Peyer's patch (tissue), 4 donors: ENCODE data around the gene RASGRP2.

Experiments
- POLR2A ChIP-seq, 2 donors: fragments of 450-650 bp; IDR thresholded peaks; one replicate each; pipeline ENCODE4 v1.5.1; 2017; ENCODE audit warnings: antibody characterized with exemption in 2 of 2, mild to moderate bottlenecking in 2 of 2, moderate library complexity in 2 of 2
- TF ChIP-seq, protein P1 (sequence below), 6 experiments: fragments of 450-650 bp in 4 of 6; fragments of 200-600 bp in 2 of 6; sonication (generic) in 1 of 6; IDR thresholded peaks; one replicate each; pipeline ENCODE4 v1.5.1; 2017 to 2019; ENCODE audit warnings: antibody characterized with exemption in 6 of 6, mild to moderate bottlenecking in 3 of 6, moderate library complexity in 1 of 6

DNA sequence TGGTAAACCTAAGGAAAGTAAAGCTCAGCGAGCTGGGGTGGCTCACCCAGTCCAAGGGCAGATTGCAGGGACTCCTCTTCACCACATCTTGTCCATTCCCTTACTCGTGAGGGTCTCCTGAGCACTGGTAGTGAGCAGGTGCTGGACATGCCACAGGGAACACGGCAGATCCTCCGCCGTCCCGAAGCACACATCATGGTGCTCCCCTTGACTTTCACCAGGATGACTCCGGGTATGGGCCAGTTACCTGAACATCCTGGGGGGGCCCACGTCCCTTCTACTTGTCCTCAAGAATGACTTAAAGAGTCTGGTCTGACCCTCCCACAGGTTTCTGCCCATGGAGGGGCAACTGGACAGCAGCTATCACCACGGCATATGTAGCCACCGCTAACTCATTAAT lies 42.4 kb upstream of the RASGRP2 start:
- no peak for TF ChIP-seq POLR2A (IDR thresholded peaks at IDR 0.05)
- TF ChIP-seq, protein P1, sequence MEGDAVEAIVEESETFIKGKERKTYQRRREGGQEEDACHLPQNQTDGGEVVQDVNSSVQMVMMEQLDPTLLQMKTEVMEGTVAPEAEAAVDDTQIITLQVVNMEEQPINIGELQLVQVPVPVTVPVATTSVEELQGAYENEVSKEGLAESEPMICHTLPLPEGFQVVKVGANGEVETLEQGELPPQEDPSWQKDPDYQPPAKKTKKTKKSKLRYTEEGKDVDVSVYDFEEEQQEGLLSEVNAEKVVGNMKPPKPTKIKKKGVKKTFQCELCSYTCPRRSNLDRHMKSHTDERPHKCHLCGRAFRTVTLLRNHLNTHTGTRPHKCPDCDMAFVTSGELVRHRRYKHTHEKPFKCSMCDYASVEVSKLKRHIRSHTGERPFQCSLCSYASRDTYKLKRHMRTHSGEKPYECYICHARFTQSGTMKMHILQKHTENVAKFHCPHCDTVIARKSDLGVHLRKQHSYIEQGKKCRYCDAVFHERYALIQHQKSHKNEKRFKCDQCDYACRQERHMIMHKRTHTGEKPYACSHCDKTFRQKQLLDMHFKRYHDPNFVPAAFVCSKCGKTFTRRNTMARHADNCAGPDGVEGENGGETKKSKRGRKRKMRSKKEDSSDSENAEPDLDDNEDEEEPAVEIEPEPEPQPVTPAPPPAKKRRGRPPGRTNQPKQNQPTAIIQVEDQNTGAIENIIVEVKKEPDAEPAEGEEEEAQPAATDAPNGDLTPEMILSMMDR (IDR thresholded peaks at IDR 0.05): no peak
